Activated T-helper 2 cell treated with anti-CD3 and anti-CD28 coated beads, Interferon-gamma antibody, Interleukin-2, Interleukin-4, amounts not matched to agents 10 μg/mL and 5 μg/mL and 100 μg/mL, durations not matched to agents 14 hours and 24 hours and 36 hours (primary cell): ENCODE measurements around the gene SPR. TPM values are rescaled to one million over a fixed set of nuclear protein-coding genes. Genes with fewer than 3 reads are reported as not detected.

ENCODE experiments used
- DNase-seq: peaks from one replicate; pipeline ENCODE4 v3.0.0; 2021; ENCODE audit warnings: low spot score
- H3K27ac Mint-ChIP-seq: one replicate; pipeline ENCODE4 v1.8.0; 2021; ENCODE audit warnings: mixed read lengths
- H3K27me3 Mint-ChIP-seq: one replicate; pipeline ENCODE4 v1.8.0; 2021; ENCODE audit warnings: low read depth, mixed read lengths
- H3K36me3 Mint-ChIP-seq: one replicate; pipeline ENCODE4 v1.8.0; 2021; ENCODE audit warnings: low read depth, mixed read lengths
- H3K4me1 Mint-ChIP-seq: one replicate; pipeline ENCODE4 v1.8.0; 2021; ENCODE audit warnings: low read depth, mixed read lengths
- H3K4me3 Mint-ChIP-seq: one replicate; pipeline ENCODE4 v1.8.0; 2021; ENCODE audit warnings: low read depth, mild to moderate bottlenecking, moderate library complexity, mixed read lengths
- H3K9me3 Mint-ChIP-seq: one replicate; pipeline ENCODE4 v1.8.0; 2021; ENCODE audit warnings: mixed read lengths
- intact Hi-C: fragments of 100-400 bp; cut with micrococcal nuclease; formaldehyde crosslinking; loops from one replicate; pipeline ENCODE4 v1.15.1; 2023
- total RNA-seq: library from RNA; stranded (reverse); gene quantifications from 2 replicates; pipeline ENCODE4 v1.2.3, GENCODE V29; 2022

The SPR gene
- total RNA-seq, 1 donor from 2014 or later = 9.9 TPM

- Mint-ChIP-seq H3K36me3 (no peaks in the 10 kb centered on the region), H3K27ac (no peak overlapping the region), H3K27me3 (peaks cover 34% of the 10 kb centered on the region), H3K4me3 (no peak overlapping the region), H3K9me3 (no peaks in the 10 kb centered on the region), H3K4me1 (peaks cover 11% of the 10 kb centered on the region)
- no peak for DNase-seq
- intact Hi-C loops = loop anchor here (2.0 to 5.0 kb wide), 2 partner anchors 38 to 54 kb away; partner anchors contain the start of gene EMX1
These were observed 24.2 kb upstream of the SPR start for GRCh38 chr2:72863046-72863445.

GRCh38 chr2:72864500-72864899, 22.7 kb upstream of the SPR start:
- H3K4me3 Mint-ChIP-seq = no peak overlapping the region
- no peak overlapping the region for H3K27ac Mint-ChIP-seq
- intact Hi-C loops = loop anchor here (5.0 kb wide), 1 partner anchor 53 kb away; the partner anchor contains the start of gene EMX1

GRCh38 chr2:72871060-72871459, 16.1 kb upstream of the SPR start:
- H3K4me3 Mint-ChIP-seq = no peak overlapping the region
- DNase-seq = no peak
- intact Hi-C loops = no loop called here
- H3K36me3 Mint-ChIP-seq = no peaks in the 10 kb centered on the region
- H3K4me1 Mint-ChIP-seq = no peaks in the 10 kb centered on the region
- H3K9me3 Mint-ChIP-seq = no peaks in the 10 kb centered on the region
- peaks cover 35% of the 10 kb centered on the region for H3K27me3 Mint-ChIP-seq
- H3K27ac Mint-ChIP-seq = no peak overlapping the region

More at GRCh38 chr2:72864500-72864899, 22.7 kb upstream of the SPR start:
- H3K27me3 Mint-ChIP-seq = peaks cover 34% of the 10 kb centered on the region
- H3K9me3 Mint-ChIP-seq = no peaks in the 10 kb centered on the region
- no peak for DNase-seq
- H3K4me1 Mint-ChIP-seq = peaks cover 11% of the 10 kb centered on the region
- H3K36me3 Mint-ChIP-seq = no peaks in the 10 kb centered on the region

GRCh38 chr2:72871880-72872279, 15.3 kb upstream of the SPR start:
- no peak overlapping the region for H3K27ac Mint-ChIP-seq
- H3K4me3 Mint-ChIP-seq = no peak overlapping the region
- H3K4me1 Mint-ChIP-seq = no peaks in the 10 kb centered on the region
- intact Hi-C loops = no loop called here
- DNase-seq = no peak
- peaks cover 35% of the 10 kb centered on the region for H3K27me3 Mint-ChIP-seq
- H3K9me3 Mint-ChIP-seq = no peaks in the 10 kb centered on the region
- no peaks in the 10 kb centered on the region for H3K36me3 Mint-ChIP-seq

GRCh38 chr2:72883356-72883962, 3.7 kb upstream of the SPR start:
- no peak overlapping the region for H3K27ac Mint-ChIP-seq
- H3K4me3 Mint-ChIP-seq = no peak overlapping the region
- DNase-seq = no peak
- H3K27me3 Mint-ChIP-seq = peaks cover 34% of the 10 kb centered on the region
- H3K9me3 Mint-ChIP-seq = no peaks in the 10 kb centered on the region
- no peaks in the 10 kb centered on the region for H3K36me3 Mint-ChIP-seq
- intact Hi-C loops = no loop called here
- H3K4me1 Mint-ChIP-seq = peaks cover 1% of the 10 kb centered on the region

GRCh38 chr2:72886505-72887031, 640 bp upstream of the SPR start:
- DNase-seq = no peak
- intact Hi-C loops = loop anchor here (5.0 kb wide), 1 partner anchor 276 kb away; no protein-coding TSS in a partner anchor
- no peaks in the 10 kb centered on the region for H3K9me3 Mint-ChIP-seq
- H3K27me3 Mint-ChIP-seq = peaks cover 29% of the 10 kb centered on the region
- no peaks in the 10 kb centered on the region for H3K36me3 Mint-ChIP-seq
- H3K4me3 Mint-ChIP-seq = peak overlapping the region; percentile 63
- H3K27ac Mint-ChIP-seq = no peak overlapping the region
- peaks cover 1% of the 10 kb centered on the region for H3K4me1 Mint-ChIP-seq

- Mint-ChIP-seq H3K27ac (no peak overlapping the region), H3K4me3 (peak overlapping the region; percentile 77), H3K36me3 (no peaks in the 10 kb centered on the region), H3K27me3 (peaks cover 24% of the 10 kb centered on the region), H3K4me1 (peaks cover 1% of the 10 kb centered on the region), H3K9me3 (no peaks in the 10 kb centered on the region)
- intact Hi-C loops = loop anchor here (5.0 kb wide), 1 partner anchor 274 kb away; no protein-coding TSS in a partner anchor
- DNase-seq = peak; percentile 36
These were observed 681 bp downstream of the SPR start for GRCh38 chr2:72887740-72888437.

GRCh38 chr2:72888438-72889202, 1.4 kb downstream of the SPR start:
- Mint-ChIP-seq H3K4me3 (no peak overlapping the region), H3K27me3 (peaks cover 22% of the 10 kb centered on the region), H3K4me1 (peaks cover 1% of the 10 kb centered on the region), H3K27ac (no peak overlapping the region), H3K9me3 (no peaks in the 10 kb centered on the region), H3K36me3 (no peaks in the 10 kb centered on the region)
- intact Hi-C loops = loop anchor here (5.0 kb wide), 1 partner anchor 274 kb away; no protein-coding TSS in a partner anchor
- no peak for DNase-seq

GRCh38 chr2:72889991-72890390, 2.8 kb downstream of the SPR start:
- H3K36me3 Mint-ChIP-seq = no peaks in the 10 kb centered on the region
- H3K9me3 Mint-ChIP-seq = no peaks in the 10 kb centered on the region
- no peak overlapping the region for H3K4me3 Mint-ChIP-seq
- H3K27ac Mint-ChIP-seq = no peak overlapping the region
- intact Hi-C loops = loop anchor here (5.0 kb wide), 2 partner anchors 197 to 272 kb away; no protein-coding TSS in a partner anchor
- DNase-seq = no peak
- H3K4me1 Mint-ChIP-seq = peaks cover 1% of the 10 kb centered on the region
- H3K27me3 Mint-ChIP-seq = peaks cover 17% of the 10 kb centered on the region

GRCh38 chr2:72891091-72891818, 4.0 kb downstream of the SPR start:
- Mint-ChIP-seq H3K4me3 (no peak overlapping the region), H3K9me3 (no peaks in the 10 kb centered on the region), H3K27me3 (peaks cover 14% of the 10 kb centered on the region), H3K27ac (no peak overlapping the region), H3K4me1 (peaks cover 1% of the 10 kb centered on the region), H3K36me3 (no peaks in the 10 kb centered on the region)
- no peak for DNase-seq
- intact Hi-C loops = loop anchor here (5.0 kb wide), 1 partner anchor 196 kb away; no protein-coding TSS in a partner anchor

- Mint-ChIP-seq H3K36me3 (no peaks in the 10 kb centered on the region), H3K27ac (no peak overlapping the region), H3K4me1 (peaks cover 1% of the 10 kb centered on the region), H3K4me3 (no peak overlapping the region), H3K27me3 (peaks cover 16% of the 10 kb centered on the region), H3K9me3 (no peaks in the 10 kb centered on the region)
- DNase-seq = peak; percentile 27
- intact Hi-C loops = loop anchor here (1.0 to 5.0 kb wide), 3 partner anchors 81 to 285 kb away; no protein-coding TSS in a partner anchor
These were observed 5.4 kb downstream of the SPR start for GRCh38 chr2:72892506-72893173.
